GM19324 (cell line): ENCODE measurements around the gene PPP4R3C.
"Not testable (repeated sequence)": the region's sequence is repeated elsewhere in the genome, so short reads cannot be mapped to it uniquely, and the experiment has no call there.

Experiments
- ATAC-seq: cut with Tn5 transposase; IDR thresholded peaks from one replicate; pipeline ENCODE4 v1.9.1; 2021; ENCODE audit warnings: mild to moderate bottlenecking, moderate library complexity; ENCODE audit not compliant: unreplicated experiment, low FRiP score

The PPP4R3C gene

DNA sequence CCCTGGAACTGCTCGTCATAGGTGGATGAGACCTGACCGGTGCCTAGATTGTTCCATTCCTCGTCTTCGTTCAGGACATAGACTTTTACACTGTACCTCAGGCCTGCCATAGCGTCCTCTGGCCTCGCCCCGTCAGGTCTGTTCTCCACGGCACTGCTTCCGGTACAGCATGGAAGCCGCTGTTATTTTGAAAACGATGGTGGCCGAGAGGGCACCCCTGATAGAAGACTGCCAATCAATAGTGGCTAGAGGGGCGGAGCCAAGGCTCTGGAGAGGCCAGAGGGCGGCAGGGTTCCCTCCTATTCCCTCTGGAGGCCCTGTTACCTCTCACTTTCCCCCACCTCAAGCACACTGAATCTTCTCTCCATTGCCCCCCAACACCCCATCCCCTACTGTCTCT lies at the start of gene PPP4R3C:
PPP4R3C (minus strand) TSS at position 155 of the 400 bp plus-strand sequence; CDS start at position 110, 45 bp downstream.
- no peak for ATAC-seq

DNA sequence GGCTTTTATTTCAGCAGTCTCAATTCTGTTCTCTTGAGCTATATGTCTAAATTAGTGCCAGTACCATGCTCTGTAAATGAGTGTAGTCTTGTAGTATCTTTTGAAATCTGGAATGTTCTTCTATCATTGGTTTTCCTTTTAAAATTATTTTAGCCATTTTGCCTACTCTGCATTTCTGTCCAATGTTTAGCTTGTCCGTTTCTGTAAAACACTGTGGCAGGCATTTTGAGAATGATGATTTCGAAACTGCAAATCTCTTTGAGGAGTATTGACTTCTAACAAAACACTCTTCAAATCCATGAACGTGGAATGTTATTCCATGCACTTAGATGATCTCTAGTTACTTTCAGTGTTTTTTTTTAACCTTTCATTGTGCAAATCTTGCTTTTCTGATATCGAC lies 28.3 kb upstream of the PPP4R3C start:
- no peak for ATAC-seq

DNA sequence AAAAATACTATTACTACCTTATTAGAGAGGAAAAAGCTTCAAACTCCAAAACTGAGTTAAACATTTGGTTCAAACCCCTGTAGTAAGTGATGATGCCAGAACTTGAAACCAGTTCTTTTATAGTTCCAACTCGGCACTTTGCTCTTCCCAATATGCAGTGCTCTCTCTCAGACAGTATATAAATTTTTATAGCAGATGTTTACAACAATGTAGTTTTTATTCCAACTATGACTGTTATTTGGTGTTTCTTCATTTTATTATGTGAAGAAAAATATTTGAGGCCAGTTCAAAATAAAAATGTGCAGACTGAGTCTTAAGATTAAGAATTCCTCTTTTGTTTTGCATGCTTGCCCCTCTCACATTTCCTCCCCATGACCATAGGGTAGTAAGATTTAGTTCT lies 2.9 kb upstream of the PPP4R3C start:
- ATAC-seq: no peak

DNA sequence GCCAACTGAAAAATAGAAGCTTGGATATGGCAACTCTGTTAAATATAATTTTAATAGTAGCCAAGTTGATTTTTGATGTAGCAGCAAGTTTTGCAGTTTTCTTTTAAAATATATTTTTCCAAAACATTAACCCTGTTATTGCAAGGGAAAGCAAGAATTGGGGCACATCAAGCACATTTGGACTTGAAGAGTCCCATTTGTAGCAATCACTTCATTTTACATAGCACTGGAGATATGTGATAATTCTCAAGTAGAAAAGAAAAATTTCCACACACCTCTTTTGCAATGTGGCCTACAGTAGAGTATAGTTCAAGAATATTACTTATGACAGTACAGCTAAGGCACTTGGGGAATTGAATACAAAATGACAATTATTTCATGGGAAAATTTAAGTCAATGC lies 1.9 kb upstream of the PPP4R3C start:
- ATAC-seq: no peak

DNA sequence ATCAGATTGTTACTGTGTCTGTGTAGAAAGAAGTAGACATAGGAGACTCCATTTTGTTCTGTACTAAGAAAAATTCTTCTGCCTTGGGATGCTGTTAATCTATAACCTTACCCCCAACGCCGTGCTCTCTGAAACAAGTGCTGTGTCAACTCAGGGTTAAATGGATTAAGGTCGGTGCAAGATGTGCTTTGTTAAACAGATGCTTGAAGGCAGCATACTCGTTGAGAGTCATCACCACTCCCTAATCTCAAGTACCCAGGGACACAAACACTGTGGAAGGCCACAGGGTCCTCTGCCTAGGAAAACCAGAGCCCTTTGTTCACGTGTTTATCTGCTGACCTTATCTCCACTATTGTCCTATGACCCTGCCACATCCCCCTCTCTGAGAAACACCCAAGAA lies 4.0 kb downstream of the PPP4R3C start:
- ATAC-seq: not testable (repeated sequence)

DNA sequence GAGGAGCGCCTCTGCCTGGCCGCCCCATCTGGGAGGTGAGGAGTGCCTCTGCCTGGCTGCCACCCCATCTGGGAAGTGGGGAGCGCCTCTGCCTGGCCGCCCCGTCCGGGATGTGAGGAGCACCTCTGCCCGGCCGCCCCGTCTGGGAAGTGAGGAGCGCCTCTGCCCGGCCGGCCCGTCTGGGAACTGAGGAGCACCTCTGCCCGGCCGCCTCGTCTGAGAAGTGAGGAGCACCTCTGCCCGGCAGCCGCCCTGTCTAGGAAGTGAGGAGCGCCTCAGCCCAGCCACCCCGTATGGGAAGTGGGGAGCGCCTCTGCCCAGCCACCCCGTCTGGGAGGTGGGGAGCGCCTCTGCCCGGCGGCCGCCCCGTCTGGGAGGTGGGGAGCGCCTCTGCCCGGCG lies 4.6 kb downstream of the PPP4R3C start:
- not testable (repeated sequence) for ATAC-seq

DNA sequence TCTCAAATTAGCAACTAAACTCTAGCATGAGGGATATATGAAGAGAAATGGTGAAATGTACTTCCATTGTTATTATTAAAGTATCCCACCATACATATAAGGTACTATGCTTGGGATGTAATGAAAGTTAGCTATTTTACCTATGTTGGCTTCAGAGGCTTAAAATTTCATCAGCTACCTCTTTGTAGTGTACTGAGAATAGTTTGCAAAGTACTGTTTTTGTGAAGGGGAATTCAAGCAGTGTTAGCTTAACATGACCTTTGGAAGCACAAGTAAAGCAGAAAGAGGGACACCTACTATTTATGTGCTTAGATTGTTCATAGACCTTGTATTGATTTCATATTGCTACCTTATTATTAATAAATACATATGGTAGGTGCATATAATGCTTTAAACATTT lies 11.8 kb downstream of the PPP4R3C start:
- ATAC-seq: no peak

DNA sequence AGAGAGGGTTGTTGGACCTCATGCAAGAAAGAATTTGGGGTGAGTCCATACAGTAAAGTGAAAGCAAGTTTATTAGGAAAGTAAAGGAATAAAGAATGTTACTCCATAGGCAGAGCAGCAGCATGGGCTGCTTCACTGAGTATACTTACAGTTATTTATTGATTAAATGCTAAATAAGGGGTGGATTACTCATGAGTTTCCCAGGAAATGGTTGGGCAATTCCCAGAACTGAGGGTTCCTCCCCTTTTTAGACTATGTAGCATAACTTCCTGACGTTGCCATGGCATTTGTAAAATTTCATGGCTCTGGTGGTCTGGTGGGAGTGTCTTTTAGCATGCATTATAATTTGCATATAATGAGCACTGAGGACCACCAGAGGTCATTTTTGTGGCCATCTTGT lies 16.7 kb downstream of the PPP4R3C start:
- ATAC-seq: no peak

DNA sequence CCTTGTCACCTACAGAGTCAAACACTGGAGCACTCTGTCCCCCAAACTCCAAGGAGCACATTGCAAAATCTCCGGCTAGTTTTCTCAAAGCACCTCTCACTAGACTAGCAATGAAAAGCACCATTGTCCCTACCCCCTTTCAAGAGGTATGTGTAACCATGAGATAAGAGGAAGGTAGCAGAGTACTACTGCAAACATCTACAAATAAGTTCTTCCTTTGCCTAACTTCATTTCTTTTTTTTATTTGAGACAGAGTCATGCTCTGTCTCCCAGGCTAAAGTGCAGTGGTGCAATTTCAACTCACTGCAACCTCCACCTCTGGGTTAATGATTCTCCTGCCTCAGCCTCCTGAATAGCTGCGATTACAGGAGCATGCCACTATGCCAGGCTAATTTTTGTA lies 17.7 kb downstream of the PPP4R3C start:
- ATAC-seq: no peak

DNA sequence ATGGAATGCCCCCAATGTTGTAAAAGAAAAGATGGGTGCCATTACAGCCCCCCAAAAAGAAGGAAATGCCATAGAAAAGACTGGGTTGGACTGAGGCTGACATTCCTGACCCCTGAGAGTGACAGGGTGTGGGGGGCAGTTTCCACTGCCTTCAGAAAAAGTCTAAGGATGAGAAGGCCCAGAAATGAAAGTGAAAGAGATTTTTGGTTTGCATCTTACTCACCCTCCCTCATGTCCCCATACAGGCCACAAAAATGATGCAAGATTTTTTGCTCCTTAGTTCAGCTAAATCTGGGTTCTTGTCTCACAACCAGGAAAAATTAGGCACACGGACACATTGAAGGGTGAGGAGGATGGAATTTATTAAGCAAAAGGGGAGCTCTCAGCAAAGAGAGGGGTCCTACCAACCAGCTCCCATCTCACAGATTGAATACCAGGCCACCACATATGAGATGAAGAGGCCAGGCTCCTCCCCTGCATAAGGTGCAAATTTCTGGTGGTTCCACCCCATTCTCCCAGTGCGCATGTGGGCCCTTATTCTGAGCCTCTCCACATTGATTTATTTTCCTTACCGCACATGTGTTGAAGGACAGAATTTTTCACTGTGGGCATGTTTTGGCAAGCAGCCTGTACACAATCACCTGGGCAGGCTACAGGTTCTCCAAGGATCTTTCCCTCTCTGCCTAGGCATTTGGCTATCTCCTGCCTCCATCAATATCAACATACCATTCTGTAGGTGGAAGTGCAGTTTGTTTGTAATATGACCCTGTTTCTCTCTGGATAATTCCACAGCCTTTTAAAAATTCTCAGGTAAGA lies 18.8 kb downstream of the PPP4R3C start:
- no peak for ATAC-seq

DNA sequence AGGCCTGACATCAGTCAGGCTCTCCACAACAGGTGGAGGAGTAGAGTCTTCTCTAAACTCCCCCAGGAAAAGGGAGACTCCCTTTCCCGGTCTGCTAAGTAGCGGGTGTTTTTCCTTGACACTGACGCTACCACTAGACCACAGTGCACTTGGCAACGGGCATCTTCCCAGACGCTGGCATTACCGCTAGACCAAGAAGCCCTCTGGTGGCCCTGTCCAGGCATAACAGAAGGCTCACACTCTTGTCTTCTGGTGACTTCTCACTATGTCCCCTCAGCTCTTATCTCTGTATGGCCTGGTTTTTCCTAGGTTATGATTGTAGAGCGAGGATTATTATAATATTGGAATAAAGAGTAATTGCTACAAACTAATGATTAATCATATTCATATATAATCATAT lies 20.7 kb downstream of the PPP4R3C start:
- not testable (repeated sequence) for ATAC-seq

DNA sequence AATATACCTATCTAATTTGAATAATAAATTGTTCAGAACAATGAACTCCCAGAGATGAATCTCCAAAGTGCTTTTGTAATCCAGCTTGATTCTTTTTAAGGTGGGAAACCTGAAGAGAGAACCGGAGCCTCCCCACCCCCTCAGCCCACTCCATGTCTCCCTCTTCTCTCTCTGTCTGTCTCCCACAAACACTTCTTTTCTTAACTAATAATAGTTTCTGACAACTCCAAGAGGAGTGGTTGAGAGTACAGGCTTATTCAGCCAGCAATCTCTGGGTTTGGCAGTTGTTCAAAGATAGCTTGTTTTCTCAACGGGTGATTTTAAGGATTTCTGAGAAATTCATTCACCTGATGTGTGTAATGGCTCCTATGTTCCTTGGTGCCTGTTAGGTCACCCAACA lies 23.4 kb downstream of the PPP4R3C start:
- ATAC-seq: no peak

DNA sequence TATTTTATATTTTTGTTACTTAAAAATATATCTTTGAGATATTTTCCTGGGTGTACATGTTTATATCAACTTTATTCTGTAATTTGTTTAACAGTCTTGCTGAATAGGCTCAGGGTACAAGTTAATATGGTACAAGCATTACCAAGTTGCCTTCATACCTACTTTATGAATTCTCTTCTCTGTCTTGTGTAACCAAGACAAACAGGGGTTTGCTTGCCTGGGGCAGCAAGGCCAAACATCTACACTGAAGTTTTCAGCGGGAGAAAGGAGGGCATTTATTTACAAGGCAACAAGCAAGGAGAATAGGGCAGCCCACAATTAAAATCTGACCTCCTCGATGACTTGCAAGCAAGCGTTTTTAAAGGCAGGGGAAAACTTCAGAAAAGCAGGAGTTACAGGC lies 24.2 kb downstream of the PPP4R3C start:
- ATAC-seq: no peak

DNA sequence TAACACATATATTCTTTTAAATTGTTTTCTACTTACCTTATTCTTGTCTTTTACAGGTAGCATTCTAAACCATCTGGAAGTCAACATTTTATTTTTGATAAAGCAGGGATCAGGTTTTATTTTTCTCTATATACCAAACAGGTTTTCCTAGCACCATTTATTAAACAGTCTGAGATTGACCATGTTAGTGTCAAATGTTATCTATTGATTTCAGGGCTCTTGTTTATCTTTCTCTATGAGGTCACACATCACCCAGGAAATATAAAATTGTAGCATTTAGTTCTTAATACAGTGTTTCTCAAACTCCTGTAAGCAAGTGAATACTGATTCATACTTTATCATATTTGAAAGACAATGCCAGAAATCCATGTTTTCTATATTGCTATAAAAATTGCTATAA lies 28.1 kb downstream of the PPP4R3C start:
- ATAC-seq: no peak
